G401 (cell line): ENCODE results near the gene GNA12. TPM values are rescaled to one million over a fixed set of nuclear protein-coding genes. Genes with fewer than 3 reads are reported as not detected.
"Not testable (repeated sequence)": the region's sequence is repeated elsewhere in the genome, so short reads cannot be mapped to it uniquely, and the experiment has no call there.

Source experiments
- DNase-seq: peaks from one replicate; pipeline ENCODE4 v3.0.0-alpha.2; 2015; ENCODE audit warnings: low spot score
- in situ Hi-C: cut with HindIII; loops from 2 replicates; pipeline ENCODE4 v1.10.0; 2016; ENCODE audit warnings: low sequenced_read_pairs, mixed read lengths
- total RNA-seq: library from RNA; depleted of rRNA; stranded (reverse); fragments of >200 nt; shearing (Covaris generic); gene quantifications from 2 replicates; pipeline ENCODE4 v1.2.3, GENCODE V29; 2014; rRNA removed

GNA12 gene
- total RNA-seq, 1 experiment from 2014 or later, result 17.7 TPM

GRCh38 chr7:2678454-2678853, 165.7 kb downstream of the GNA12 start:
- in situ Hi-C loops, DNase-seq: not testable (repeated sequence)

Other genes with a start within 250 kb of the GNA12 start
- gene TTYH3, start 212.3 kb downstream of the GNA12 start, total RNA-seq, result 17.7 and 18.7 TPM in 2 replicates
- gene AMZ1, start 156.1 kb downstream of the GNA12 start, total RNA-seq, result not detected in 2 replicates
- gene CARD11, start 199.6 kb upstream of the GNA12 start, total RNA-seq, result 0.12 TPM in 1 of 2 replicates, not detected in the other